Mucosa of stomach (tissue), 1 donor: ENCODE data around the gene S100A1.
A peak's percentile ranks its signal among the peaks of the same experiment; 100 is the strongest.
"Not testable (repeated sequence)": the region's sequence is repeated elsewhere in the genome, so short reads cannot be mapped to it uniquely, and the experiment has no call there.

Source experiments
- H3K27me3 ChIP-seq: one replicate; pipeline ENCODE4 v1.7.0; 2013; ENCODE audit warnings: mild to moderate bottlenecking, low read length; ENCODE audit not compliant: control insufficient read depth, insufficient read depth
- H3K36me3 ChIP-seq: one replicate; pipeline ENCODE4 v1.7.0; 2013; ENCODE audit warnings: low read length; ENCODE audit not compliant: control insufficient read depth, insufficient read depth
- H3K4me1 ChIP-seq: one replicate; pipeline ENCODE4 v1.7.0; 2013; ENCODE audit warnings: mild to moderate bottlenecking, low read length; ENCODE audit not compliant: control insufficient read depth, insufficient read depth
- H3K4me3 ChIP-seq: one replicate; pipeline ENCODE4 v1.7.0; 2013; ENCODE audit warnings: low read length
- H3K9ac ChIP-seq: one replicate; pipeline ENCODE4 v1.7.0; 2013; ENCODE audit warnings: mild to moderate bottlenecking, low read length, moderate library complexity
- H3K9me3 ChIP-seq: one replicate; pipeline ENCODE4 v1.7.0; 2013; ENCODE audit warnings: mild to moderate bottlenecking, low read length, moderate library complexity; ENCODE audit not compliant: control insufficient read depth
- donor health status: Pancreatic carcinoma.

S100A1 gene

GRCh38 chr1:153667439-153667838 lies 39.2 kb downstream of the S100A1 start:
- Histone ChIP-seq H3K4me3 (no peak overlapping the region), H3K4me1 (peaks cover 4% of the 10 kb centered on the region), H3K27me3 (no peaks in the 10 kb centered on the region), H3K36me3 (peaks cover 6% of the 10 kb centered on the region), H3K9ac (no peak overlapping the region), H3K9me3 (no peaks in the 10 kb centered on the region)

GRCh38 chr1:153668672-153669071 lies 40.4 kb downstream of the S100A1 start:
- H3K4me3 ChIP-seq, H3K36me3 ChIP-seq, H3K9ac ChIP-seq, H3K4me1 ChIP-seq, H3K27me3 ChIP-seq, H3K9me3 ChIP-seq: not testable (repeated sequence)

- H3K4me1 ChIP-seq = peaks cover 4% of the 10 kb centered on the region
- peak overlapping the region; percentile 67 for H3K4me3 ChIP-seq
- peak overlapping the region; percentile 94 for H3K9ac ChIP-seq
- no peaks in the 10 kb centered on the region for H3K27me3 ChIP-seq
- H3K36me3 ChIP-seq = peaks cover 6% of the 10 kb centered on the region
- no peaks in the 10 kb centered on the region for H3K9me3 ChIP-seq
These were observed 41.4 kb downstream of the S100A1 start for GRCh38 chr1:153669606-153670005.

- Histone ChIP-seq H3K4me3 (peak overlapping the region; percentile 67), H3K9ac (peak overlapping the region; percentile 94), H3K9me3 (no peaks in the 10 kb centered on the region), H3K27me3 (no peaks in the 10 kb centered on the region), H3K4me1 (peaks cover 4% of the 10 kb centered on the region), H3K36me3 (peaks cover 6% of the 10 kb centered on the region)
These were observed 42.1 kb downstream of the S100A1 start for GRCh38 chr1:153670257-153670858.

- Histone ChIP-seq H3K4me3 (peak within 1 kb of the TSS; percentile 67), H3K9ac (peak within 1 kb of the TSS; percentile 94), H3K27me3 (no peaks in the 10 kb centered on the region), H3K9me3 (no peaks in the 10 kb centered on the region), H3K36me3 (peaks cover 6% of the 10 kb centered on the region), H3K4me1 (peaks cover 4% of the 10 kb centered on the region)
These were observed 42.8 kb downstream of the S100A1 start, which contains the start of gene ILF2 for GRCh38 chr1:153670859-153671627. Gene ILF2 (minus strand): TSS chr1:153670993. CDS start chr1:153670922, 71 bp downstream.

- H3K4me3 ChIP-seq = peak overlapping the region; percentile 11
- H3K27me3 ChIP-seq, H3K36me3 ChIP-seq, H3K4me1 ChIP-seq, H3K9me3 ChIP-seq: not testable (repeated sequence)
- peak overlapping the region; percentile 24 for H3K9ac ChIP-seq
These were observed 43.6 kb downstream of the S100A1 start for GRCh38 chr1:153671628-153672353.

- Histone ChIP-seq H3K9me3 (no peaks in the 10 kb centered on the region), H3K36me3 (no peaks in the 10 kb centered on the region), H3K4me1 (peaks cover 16% of the 10 kb centered on the region), H3K9ac (no peak overlapping the region), H3K4me3 (no peak overlapping the region), H3K27me3 (peaks cover 13% of the 10 kb centered on the region)
These were observed 45.3 kb downstream of the S100A1 start for GRCh38 chr1:153673511-153673910.

- Histone ChIP-seq H3K9me3 (no peaks in the 10 kb centered on the region), H3K27me3 (peaks cover 44% of the 10 kb centered on the region), H3K36me3 (no peaks in the 10 kb centered on the region), H3K4me1 (peaks cover 24% of the 10 kb centered on the region), H3K9ac (no peak overlapping the region), H3K4me3 (peak overlapping the region; percentile 14)
These were observed 49.7 kb downstream of the S100A1 start for GRCh38 chr1:153677718-153678518.

- Histone ChIP-seq H3K9ac (peak within 1 kb of the TSS; percentile 47), H3K4me1 (peaks cover 24% of the 10 kb centered on the region), H3K9me3 (no peaks in the 10 kb centered on the region), H3K27me3 (peaks cover 44% of the 10 kb centered on the region), H3K4me3 (peak within 1 kb of the TSS; percentile 14), H3K36me3 (no peaks in the 10 kb centered on the region)
These were observed 50.5 kb downstream of the S100A1 start, which contains the start of gene NPR1 for GRCh38 chr1:153678519-153679336. Gene NPR1 (plus strand): TSS chr1:153678688. CDS start chr1:153679109, 421 bp downstream.

GRCh38 chr1:153679337-153680119 lies 51.3 kb downstream of the S100A1 start:
- Histone ChIP-seq H3K27me3 (peaks cover 44% of the 10 kb centered on the region), H3K9me3 (no peaks in the 10 kb centered on the region), H3K4me3 (peak overlapping the region; percentile 14), H3K36me3 (no peaks in the 10 kb centered on the region), H3K9ac (peak overlapping the region; percentile 47), H3K4me1 (peaks cover 24% of the 10 kb centered on the region)
